SK-N-SH (cell line): ENCODE data around the gene HTT. TPM values are rescaled to one million over a fixed set of nuclear protein-coding genes. Genes with fewer than 3 reads are reported as not detected.

Source experiments
- CTCF ChIA-PET: fragments of 300-600, 350-600 bp; formaldehyde crosslinking; extraction: SDS; loops from one replicate; lab custom pipeline; 2021; lab: Yijun Ruan, JAX
- POLR2A ChIA-PET: fragments of 350-600 bp; sonication (Branson Sonifier 250); formaldehyde crosslinking; extraction: SDS; loops from one replicate; lab custom pipeline; 2020; ENCODE audit warnings: antibody characterized with exemption, inconsistent platforms; lab: Yijun Ruan, JAX
- DNase-seq: peaks from one replicate; pipeline ENCODE4 v3.0.0; 2012
- H2AFZ ChIP-seq: fragments of 200-600 bp; sonication (generic); 2 replicates; pipeline ENCODE4 v1.8.1; 2016; ENCODE audit warnings: antibody characterized with exemption, mild to moderate bottlenecking, low read depth
- H3F3A ChIP-seq: fragments of 200-600 bp; sonication (generic); replicated peaks from 2 replicates; pipeline ENCODE3; 2016; ENCODE audit warnings: antibody characterized with exemption, mild to moderate bottlenecking; ENCODE audit not compliant: insufficient read depth
- H3K27ac ChIP-seq, 2 experiments: fragments of 200-500 bp in 1 of 2; fragments of 200-600 bp in 1 of 2; sonication (Bioruptor generic) in 1 of 2; sonication (generic), shearing (Covaris generic) in 1 of 2; 2 replicates each; pipeline versions ENCODE4 v1.5.1 to v1.6.1; 2014 to 2016; ENCODE audit warnings: low read depth in 2 of 2, inconsistent platforms in 1 of 2, low read length in 1 of 2, mild to moderate bottlenecking in 1 of 2, mixed read lengths in 1 of 2
- H3K27me3 ChIP-seq: fragments of 200-600 bp; sonication (generic), shearing (Covaris generic); 2 replicates; pipeline ENCODE4 v1.6.1; 2016; ENCODE audit warnings: mixed run types; ENCODE audit not compliant: insufficient read depth
- H3K36me3 ChIP-seq, 2 experiments: fragments of 200-500 bp in 1 of 2; fragments of 200-600 bp in 1 of 2; sonication (Bioruptor generic) in 1 of 2; sonication (generic) in 1 of 2; replicated peaks in 1 of 2; 2 replicates each; pipeline versions ENCODE3 to v1.5.1; 2014 to 2016; ENCODE audit warnings: low read length in 1 of 2, mild to moderate bottlenecking in 1 of 2; ENCODE audit not compliant: insufficient read depth in 2 of 2, control insufficient read depth in 1 of 2
- H3K4me1 ChIP-seq, 2 experiments: fragments of 200-500 bp in 1 of 2; fragments of 200-600 bp in 1 of 2; sonication (Bioruptor generic) in 1 of 2; sonication (generic), shearing (Covaris generic) in 1 of 2; 2 replicates each; pipeline versions ENCODE4 v1.5.1 to v1.6.1; 2014 to 2016; ENCODE audit warnings: low read depth in 1 of 2, low read length in 1 of 2, mixed run types in 1 of 2; ENCODE audit not compliant: insufficient read depth in 2 of 2, control insufficient read depth in 1 of 2
- H3K4me2 ChIP-seq: fragments of 200-600 bp; sonication (generic), shearing (Covaris generic); 2 replicates; pipeline ENCODE4 v1.6.1; 2017; ENCODE audit warnings: mixed run types
- H3K4me3 ChIP-seq, 2 experiments: fragments of 200-500 bp in 1 of 2; fragments of 200-600 bp in 1 of 2; sonication (Bioruptor generic) in 1 of 2; sonication (generic), shearing (Covaris generic) in 1 of 2; 2 replicates each; pipeline versions ENCODE4 v1.5.1 to v1.8.1; 2014 to 2016; ENCODE audit warnings: low read depth in 2 of 2, inconsistent platforms in 1 of 2, low read length in 1 of 2, mild to moderate bottlenecking in 1 of 2, mixed read lengths in 1 of 2, moderate library complexity in 1 of 2
- H3K79me2 ChIP-seq: fragments of 200-600 bp; sonication (generic); 2 replicates; pipeline ENCODE4 v1.8.1; 2017; ENCODE audit warnings: mild to moderate bottlenecking; ENCODE audit not compliant: insufficient read depth
- H3K9ac ChIP-seq: fragments of 200-600 bp; sonication (generic); 2 replicates; pipeline ENCODE4 v1.6.1; 2017; ENCODE audit warnings: mixed run types
- H3K9me2 ChIP-seq: fragments of 200-600 bp; sonication (generic); 2 replicates; pipeline ENCODE4 v1.6.1; 2017; ENCODE audit warnings: mixed run types
- H3K9me3 ChIP-seq: fragments of 200-600 bp; sonication (generic); 2 replicates; pipeline ENCODE4 v1.6.1; 2017; ENCODE audit warnings: mixed run types, mild to moderate bottlenecking, moderate library complexity
- H4K20me1 ChIP-seq: fragments of 200-600 bp; sonication (generic); 2 replicates; pipeline ENCODE4 v1.6.1; 2017; ENCODE audit warnings: mild to moderate bottlenecking, mixed run types; ENCODE audit not compliant: insufficient read depth
- EP300 ChIP-seq, 2 experiments: IDR thresholded peaks; 2 replicates each; pipeline versions ENCODE4 v1.4.0 to v1.6.1; 2012; ENCODE audit warnings: borderline replicate concordance in 1 of 2, low read depth in 1 of 2, low read length in 1 of 2
- EZH2phosphoT487 ChIP-seq: fragments of 200-600 bp; sonication (generic); IDR thresholded peaks from 2 replicates; pipeline ENCODE4 v1.6.1; 2017; ENCODE audit warnings: low read depth, mixed run types, mild to moderate bottlenecking, antibody characterized with exemption, moderate library complexity, borderline replicate concordance
- FOSL2 ChIP-seq: IDR thresholded peaks from 2 replicates; pipeline ENCODE4 v1.4.0; 2012; ENCODE audit warnings: low read depth, mild to moderate bottlenecking, moderate library complexity, borderline replicate concordance
- GABPA ChIP-seq: IDR thresholded peaks from 2 replicates; pipeline ENCODE4 v1.4.0; 2012; ENCODE audit warnings: low read depth, mild to moderate bottlenecking
- MAX ChIP-seq: IDR thresholded peaks from 2 replicates; pipeline ENCODE4 v1.4.0; 2012; ENCODE audit warnings: low read depth
- POLR2AphosphoS5 ChIP-seq: IDR thresholded peaks from 2 replicates; pipeline ENCODE4 v1.6.1; 2012; ENCODE audit warnings: low read depth, low read length
- RAD21 ChIP-seq: IDR thresholded peaks from 2 replicates; pipeline ENCODE4 v1.6.1; 2012; ENCODE audit warnings: mild to moderate bottlenecking, low read length
- SMC3 ChIP-seq: IDR thresholded peaks from 2 replicates; pipeline ENCODE4 v1.6.1; 2012; ENCODE audit warnings: low read depth, low read length, improper control_type of control experiment
- TAF1 ChIP-seq: IDR thresholded peaks from 2 replicates; pipeline ENCODE4 v1.6.1; 2012; ENCODE audit warnings: low read depth, mild to moderate bottlenecking, low read length, moderate library complexity, borderline replicate concordance
- TEAD4 ChIP-seq: IDR thresholded peaks from 2 replicates; pipeline ENCODE4 v1.4.0; 2012; ENCODE audit warnings: mild to moderate bottlenecking, borderline replicate concordance; ENCODE audit not compliant: insufficient read depth
- USF2 ChIP-seq: fragments of 150-350 bp; IDR thresholded peaks from 2 replicates; pipeline ENCODE4 v1.6.1; 2017; ENCODE audit warnings: antibody characterized with exemption, low read length, low read depth, borderline replicate concordance
- WGBS: methylation state at CpG from one replicate; pipeline ENCODE4 v1.1.6; 2017; ENCODE audit warnings: low lambda C conversion rate; 5-methylcytosine and 5-hydroxymethylcytosine counted together
- polyA plus RNA-seq, 3 experiments: library from polyadenylated mRNA; depleted of rRNA; stranded (reverse); fragments of >200 nt; gene quantifications; 2 replicates each; pipeline ENCODE4 v1.2.3, GENCODE V29; 2012

The HTT gene
- polyA plus RNA-seq, 1 of the 3 experiments (the other 2 are of a cell fraction), result 11.3 TPM

GRCh38 chr4:3269105-3269927, 194.8 kb downstream of the HTT start:
- H3K36me3 ChIP-seq, result no peaks in the 10 kb centered on the region
- H3K27me3 ChIP-seq, result no peaks in the 10 kb centered on the region
- no peak overlapping the region for H3K27ac ChIP-seq
- DNase-seq, result peak; percentile 22
- H2AFZ ChIP-seq, result no peak overlapping the region
- 76% methylated on average over 16 of the region's 25 CpGs for WGBS
- H3K4me2 ChIP-seq, result no peak overlapping the region
- ChIA-PET CTCF (no interaction called here), POLR2A (no interaction called here)
- no peaks in the 10 kb centered on the region for H3F3A ChIP-seq
- TF ChIP-seq USF2 (no peak), FOSL2 (no peak), POLR2AphosphoS5 (no peak), EP300 (IDR thresholded peaks at IDR 0.05; ENCODE audit: borderline replicate concordance in 1 of 2, low read depth in 1 of 2, low read length in 1 of 2) (no peak), TEAD4 (no peak), SMC3 (no peak), TAF1 (no peak)
- H3K9me3 ChIP-seq, result peaks cover 3% of the 10 kb centered on the region; the same call in 1 of the 2 replicates
- H3K4me1 ChIP-seq, result no peaks in the 10 kb centered on the region
- H3K9ac ChIP-seq, result no peak overlapping the region
- no peaks in the 10 kb centered on the region for H4K20me1 ChIP-seq
- no peaks in the 10 kb centered on the region for H3K79me2 ChIP-seq
- H3K9me2 ChIP-seq, result no peaks in the 10 kb centered on the region
- H3K4me3 ChIP-seq, result no peak overlapping the region

- no peak overlapping the region for H3K9ac ChIP-seq
- peaks cover 3% of the 10 kb centered on the region; the same call in 1 of the 2 replicates for H3K9me3 ChIP-seq
- H3K9me2 ChIP-seq, result no peaks in the 10 kb centered on the region
Observed at GRCh38 chr4:3269991-3270611, 195.6 kb downstream of the HTT start.

More at GRCh38 chr4:3269991-3270611, 195.6 kb downstream of the HTT start:
- no peaks in the 10 kb centered on the region for H3K4me1 ChIP-seq
- H3K79me2 ChIP-seq, result no peaks in the 10 kb centered on the region
- WGBS, result 84% methylated on average over 11 of the region's 17 CpGs
- peak; percentile 23 for DNase-seq
- POLR2A ChIA-PET, result no interaction called here
- H3F3A ChIP-seq, result no peaks in the 10 kb centered on the region
- no peaks in the 10 kb centered on the region for H4K20me1 ChIP-seq
- no peaks in the 10 kb centered on the region for H3K36me3 ChIP-seq
- CTCF ChIA-PET, result no interaction called here
- no peak for TF ChIP-seq GABPA
- TF ChIP-seq MAX, result no peak
- TF ChIP-seq RAD21, result no peak
- TF ChIP-seq EZH2phosphoT487, result no peak
- no peaks in the 10 kb centered on the region for H3K27me3 ChIP-seq
- H3K4me3 ChIP-seq, result no peak overlapping the region
- no peak overlapping the region for H2AFZ ChIP-seq
- H3K4me2 ChIP-seq, result no peak overlapping the region
- no peak overlapping the region for H3K27ac ChIP-seq
